RWPE2 (cell line): ENCODE results near the gene FAM25G.
A peak's percentile ranks its signal among the peaks of the same experiment; 100 is the strongest.
"Not testable (repeated sequence)": the region's sequence is repeated elsewhere in the genome, so short reads cannot be mapped to it uniquely, and the experiment has no call there.

Source experiments
- ATAC-seq: fragments of 200-7000 bp; cut with Tn5 transposase; 3 replicates; pipeline ENCODE4 v1.9.1; 2021; ENCODE audit warnings: low read depth
- DNase-seq: peaks from one replicate; pipeline ENCODE4 v3.0.0-alpha.2; 2020; ENCODE audit warnings: low spot score
- H3K27ac ChIP-seq: fragments of 450-650 bp; 2 replicates; pipeline ENCODE4 v1.5.1; 2017; ENCODE audit warnings: mild to moderate bottlenecking; ENCODE audit not compliant: poor library complexity, severe bottlenecking
- H3K27me3 ChIP-seq: fragments of 250-450 bp; sonication (Bioruptor Pico); 2 replicates; pipeline ENCODE4 v1.5.1; 2021; ENCODE audit warnings: mild to moderate bottlenecking, moderate library complexity; ENCODE audit not compliant: insufficient read depth, poor library complexity, severe bottlenecking
- H3K36me3 ChIP-seq: fragments of 250-450 bp; sonication (Bioruptor Pico); 2 replicates; pipeline ENCODE4 v1.5.1; 2020; ENCODE audit warnings: low read depth, mild to moderate bottlenecking, moderate library complexity
- H3K4me1 ChIP-seq: fragments of 250-450 bp; sonication (Bioruptor Pico); 2 replicates; pipeline ENCODE4 v1.5.1; 2021; ENCODE audit warnings: mild to moderate bottlenecking, moderate library complexity; ENCODE audit not compliant: insufficient read depth, poor library complexity, severe bottlenecking
- H3K4me3 ChIP-seq: fragments of 250-450 bp; sonication (Bioruptor Pico); 2 replicates; pipeline ENCODE4 v1.5.1; 2021; ENCODE audit warnings: mild to moderate bottlenecking, moderate library complexity; ENCODE audit not compliant: severe bottlenecking
- H3K9me3 ChIP-seq: fragments of 250-450 bp; sonication (Bioruptor Pico); 2 replicates; pipeline ENCODE4 v1.5.1; 2021; ENCODE audit warnings: mild to moderate bottlenecking, moderate library complexity; ENCODE audit not compliant: severe bottlenecking

The FAM25G gene

DNA sequence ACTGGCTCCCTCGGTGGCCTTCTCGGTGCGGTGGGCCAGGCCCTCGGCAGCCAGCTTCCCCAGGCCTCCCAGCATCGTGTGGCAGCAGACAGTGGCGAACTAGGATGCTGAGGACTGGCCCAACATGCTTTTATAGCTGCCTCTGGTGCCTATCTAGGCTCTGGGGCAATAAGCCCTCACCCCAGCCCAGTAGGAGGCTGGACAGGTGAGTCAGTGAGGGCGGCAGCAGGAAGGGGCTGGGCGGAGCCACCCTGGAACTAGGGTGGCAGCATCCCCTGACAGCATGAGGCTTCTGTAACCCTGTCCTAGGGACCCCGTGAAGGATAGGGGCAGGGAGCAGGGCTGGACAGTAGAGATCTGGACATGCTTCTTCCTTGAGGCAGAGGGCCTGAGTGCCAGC is at the start of gene FAM25G:
Gene FAM25G (minus strand): TSS at position 101 of the 400 bp plus-strand sequence. CDS start 26 bp downstream, at position 75.
- not testable (repeated sequence) for H3K27me3 ChIP-seq, H3K27ac ChIP-seq, H3K4me3 ChIP-seq, H3K4me1 ChIP-seq, H3K36me3 ChIP-seq, H3K9me3 ChIP-seq, DNase-seq, ATAC-seq

DNA sequence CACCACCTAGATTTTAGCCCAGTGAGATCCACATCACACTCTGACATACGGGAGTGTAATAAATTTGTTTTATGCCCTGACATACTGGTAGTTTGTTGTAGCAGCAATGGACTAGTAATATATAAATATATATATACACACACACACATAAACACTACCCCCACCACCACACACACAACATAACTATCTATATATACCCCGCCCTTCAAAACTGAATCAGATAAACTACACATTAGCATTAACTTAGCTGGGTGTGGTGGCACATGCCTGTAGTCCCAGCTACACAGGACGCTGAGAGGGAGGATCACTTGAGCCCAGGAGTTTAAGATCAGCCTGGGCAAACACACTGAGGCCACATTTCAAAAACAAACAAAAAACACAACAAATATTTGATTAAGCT is 44.9 kb upstream of the FAM25G start:
- H3K27me3 ChIP-seq, H3K36me3 ChIP-seq, ATAC-seq, H3K27ac ChIP-seq, H3K4me1 ChIP-seq, H3K4me3 ChIP-seq, H3K9me3 ChIP-seq, DNase-seq: not testable (repeated sequence)

DNA sequence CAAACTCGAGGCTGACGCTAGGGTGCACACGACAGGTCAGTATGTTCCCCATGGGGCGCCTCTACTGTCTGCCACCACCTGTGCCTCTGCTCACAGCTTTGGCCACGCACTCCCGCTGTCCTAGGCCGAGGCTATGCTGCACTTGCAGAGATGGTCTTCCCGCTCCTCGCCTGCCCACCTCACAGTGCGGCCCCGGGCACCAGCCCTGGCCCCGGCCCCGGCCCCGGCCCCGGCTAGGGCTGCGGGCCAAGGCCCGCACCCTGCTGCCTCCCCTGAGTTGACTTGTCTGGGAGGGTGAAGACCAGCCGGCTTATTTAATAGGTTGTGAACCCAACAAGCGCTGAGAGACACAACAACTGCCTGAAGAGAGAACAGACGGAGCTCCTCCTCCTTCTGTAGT is 32.0 kb upstream of the FAM25G start, which contains the start of gene AGAP9:
Gene AGAP9 (minus strand): TSS at position 164 of the 400 bp plus-strand sequence. CDS start 112 bp downstream, at position 52.
- not testable (repeated sequence) for H3K36me3 ChIP-seq, H3K4me1 ChIP-seq, ATAC-seq, H3K9me3 ChIP-seq, H3K27ac ChIP-seq, DNase-seq, H3K4me3 ChIP-seq, H3K27me3 ChIP-seq

DNA sequence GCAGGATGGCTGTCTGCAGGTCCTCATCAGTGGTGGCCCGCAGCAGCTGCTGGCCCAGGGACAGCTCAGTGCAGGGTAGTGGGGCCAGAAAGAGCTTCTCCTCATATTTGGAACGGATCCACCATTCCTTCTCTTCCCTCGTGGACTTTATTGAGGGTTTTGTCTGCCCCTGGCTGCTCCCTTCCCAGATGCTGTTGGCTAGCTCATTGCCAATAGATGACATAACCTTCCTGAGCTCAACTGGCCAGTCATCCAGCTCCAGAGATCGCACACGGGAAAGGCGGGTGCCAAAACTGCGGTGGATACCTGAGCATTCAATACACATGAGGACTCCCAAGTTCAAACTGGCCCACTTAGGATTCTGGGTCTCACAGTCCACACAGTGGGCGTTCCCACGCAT is 10.8 kb upstream of the FAM25G start:
- H3K36me3 ChIP-seq, H3K27ac ChIP-seq, ATAC-seq, DNase-seq, H3K4me1 ChIP-seq, H3K4me3 ChIP-seq, H3K27me3 ChIP-seq, H3K9me3 ChIP-seq: not testable (repeated sequence)

DNA sequence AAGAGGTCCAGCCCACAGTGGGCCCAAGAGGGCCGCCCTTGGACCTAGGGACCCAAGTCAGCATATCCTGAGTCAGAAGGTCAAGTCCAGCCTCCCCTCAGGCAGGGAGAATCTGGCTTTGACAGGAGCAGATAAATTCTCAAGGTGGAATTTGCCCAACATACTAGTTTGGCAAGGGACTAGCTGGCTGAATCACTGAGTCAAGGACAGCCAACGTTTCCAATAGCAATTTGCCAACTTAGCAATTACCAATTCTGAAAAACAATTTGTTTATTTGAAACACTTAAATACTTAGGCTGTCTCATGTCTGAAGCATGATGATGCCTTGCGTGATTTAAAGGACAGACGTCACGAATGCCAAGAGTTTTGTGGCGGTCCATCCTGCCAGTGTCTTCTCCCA is 2.7 kb upstream of the FAM25G start:
- not testable (repeated sequence) for H3K4me3 ChIP-seq

DNA sequence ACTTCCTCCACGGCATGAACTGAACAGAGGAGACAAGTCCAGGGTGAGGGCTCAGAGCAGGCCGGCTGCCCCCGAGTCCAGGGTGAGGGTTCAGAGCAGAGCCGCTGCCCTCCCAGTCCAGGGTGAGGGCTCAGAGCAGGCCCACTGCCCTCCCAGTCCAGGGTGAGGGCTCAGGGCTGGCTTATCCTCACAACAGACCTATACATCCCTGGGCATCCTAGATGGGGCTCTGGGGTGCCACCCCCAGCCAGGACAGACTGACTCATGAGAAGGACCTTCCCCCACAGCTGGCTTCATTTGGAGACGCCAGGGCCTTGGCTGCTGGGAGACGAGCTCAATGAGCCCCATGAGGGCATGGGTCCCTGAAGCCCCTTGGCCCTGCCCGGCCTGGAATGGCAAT is 1.9 kb downstream of the FAM25G start:
- not testable (repeated sequence) for H3K27ac ChIP-seq, DNase-seq, H3K36me3 ChIP-seq, H3K4me1 ChIP-seq, H3K27me3 ChIP-seq, ATAC-seq, H3K4me3 ChIP-seq, H3K9me3 ChIP-seq

More for the DNA sequence above, 2.7 kb upstream of the FAM25G start:
- not testable (repeated sequence) for ATAC-seq, DNase-seq, H3K27me3 ChIP-seq, H3K27ac ChIP-seq, H3K4me1 ChIP-seq, H3K9me3 ChIP-seq, H3K36me3 ChIP-seq

DNA sequence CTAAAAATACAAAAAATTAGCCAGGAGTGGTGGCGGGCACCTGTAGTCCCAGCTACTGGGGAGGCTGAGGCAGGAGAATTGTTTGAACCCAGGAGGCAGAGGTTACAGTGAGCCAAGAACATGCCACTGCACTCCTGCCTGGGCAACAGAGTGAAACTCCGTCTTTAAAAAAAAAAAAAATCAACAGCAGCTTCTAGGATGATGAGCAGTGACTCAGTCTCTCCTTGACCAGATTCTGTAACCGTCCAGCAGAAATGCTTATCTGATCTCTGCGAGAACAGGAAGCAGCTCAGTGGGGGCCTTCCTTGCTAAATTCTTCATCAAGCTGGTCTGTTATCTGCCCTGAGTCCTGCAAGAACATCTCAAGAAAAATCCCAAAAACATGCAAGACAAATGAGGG is 5.6 kb downstream of the FAM25G start:
- DNase-seq, H3K36me3 ChIP-seq, H3K27me3 ChIP-seq, H3K4me1 ChIP-seq, H3K4me3 ChIP-seq, H3K9me3 ChIP-seq, ATAC-seq: not testable (repeated sequence)
- peak overlapping the region; percentile 24 for H3K27ac ChIP-seq

DNA sequence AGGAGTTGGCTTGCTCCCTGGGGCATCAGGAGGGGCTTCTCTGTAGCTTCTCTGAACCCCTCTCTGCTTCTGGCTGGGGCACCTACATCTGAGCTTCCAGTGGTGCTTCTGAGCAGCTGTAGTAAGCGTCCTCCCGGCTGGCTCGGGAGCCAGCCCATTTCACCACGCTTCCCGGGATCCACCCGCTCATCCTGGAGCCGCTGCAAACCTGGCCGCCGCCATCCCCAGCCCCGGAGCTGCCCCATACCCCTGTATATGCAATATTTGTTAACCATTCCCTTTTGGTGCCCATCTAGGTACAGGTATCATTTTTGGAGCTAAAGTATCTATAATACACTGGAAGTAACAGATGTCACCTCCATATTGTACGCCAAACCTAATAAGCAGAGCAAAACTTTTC is 6.7 kb downstream of the FAM25G start:
- not testable (repeated sequence) for H3K4me3 ChIP-seq, DNase-seq, H3K27me3 ChIP-seq, H3K4me1 ChIP-seq, H3K9me3 ChIP-seq, H3K36me3 ChIP-seq, ATAC-seq
- H3K27ac ChIP-seq: peak overlapping the region; percentile 86

DNA sequence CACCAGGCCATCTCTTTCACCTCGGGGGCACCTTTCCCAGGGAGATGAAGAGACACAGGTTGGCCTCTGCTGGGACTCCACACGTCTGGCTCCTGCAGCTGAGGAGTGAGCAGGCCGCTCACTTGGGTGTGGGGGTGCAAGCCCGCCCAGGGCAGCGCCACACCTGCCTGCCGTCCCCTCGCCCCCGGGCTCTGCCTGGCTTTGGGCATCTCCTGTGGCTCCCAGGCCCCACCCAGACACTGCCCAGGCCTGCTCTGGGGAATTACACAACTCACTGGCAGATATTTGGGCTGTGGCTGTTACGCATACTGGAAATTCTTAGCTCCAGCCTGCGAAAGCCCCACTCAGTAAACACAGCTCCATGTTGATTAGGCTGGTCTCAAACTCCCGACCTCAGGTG is 7.6 kb downstream of the FAM25G start, which contains the start of gene ANXA8:
Gene ANXA8 (minus strand): TSS at position 193 of the 400 bp plus-strand sequence. CDS start 182 bp downstream, at position 11.
- Histone ChIP-seq H3K27ac (peak within 1 kb of the TSS; percentile 86), H3K4me3 (peak within 1 kb of the TSS; percentile 49)
- not testable (repeated sequence) for H3K4me1 ChIP-seq, H3K9me3 ChIP-seq, H3K36me3 ChIP-seq, H3K27me3 ChIP-seq
- ATAC-seq: peak; percentile 56
- DNase-seq: peak; percentile 93

DNA sequence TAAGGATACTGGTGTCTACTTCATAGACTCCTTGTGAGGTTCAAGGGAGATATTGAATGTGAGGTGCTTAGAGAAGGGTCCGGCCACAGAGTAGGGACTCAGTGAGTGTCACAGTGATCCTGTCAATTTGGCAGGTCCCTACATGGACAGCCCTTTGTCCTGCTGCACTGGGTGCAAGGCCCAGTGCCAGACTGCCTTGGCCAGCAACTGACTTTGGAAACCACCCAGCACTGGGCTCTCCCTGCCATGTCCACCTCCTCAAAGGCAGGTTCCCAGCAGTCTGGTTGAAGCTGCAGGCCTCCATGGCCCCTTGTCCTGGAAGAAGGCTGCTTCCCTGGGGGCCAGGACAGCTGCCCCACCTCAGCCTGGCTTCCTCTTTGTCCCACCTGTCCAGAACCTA is 9.1 kb downstream of the FAM25G start:
- not testable (repeated sequence) for DNase-seq, H3K4me1 ChIP-seq, ATAC-seq

DNA sequence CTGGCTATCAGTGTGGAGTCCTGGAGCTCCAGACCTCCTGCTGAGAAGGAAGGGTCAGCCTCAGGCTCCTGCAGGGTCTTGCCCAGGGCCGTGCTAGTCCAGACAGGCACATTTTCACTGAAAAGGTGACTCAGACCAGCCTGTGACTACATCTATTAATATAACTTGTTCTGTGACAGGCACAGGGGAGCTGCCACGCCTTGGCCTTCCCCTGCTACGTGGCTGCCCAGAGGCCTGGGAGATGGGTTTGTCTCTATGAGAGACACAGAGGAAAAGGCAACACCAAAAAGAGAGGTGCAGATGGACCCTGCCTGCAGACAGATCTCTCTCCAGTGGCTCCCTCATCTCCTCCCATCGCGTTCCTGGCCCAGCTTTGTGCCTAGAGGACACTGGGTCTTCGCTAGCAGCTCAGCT is 9.7 kb downstream of the FAM25G start:
- H3K36me3 ChIP-seq, H3K9me3 ChIP-seq, H3K27me3 ChIP-seq, H3K4me3 ChIP-seq, H3K4me1 ChIP-seq: not testable (repeated sequence)
- ATAC-seq: peak; percentile 52
- peak overlapping the region; percentile 41 for H3K27ac ChIP-seq
- peak; percentile 74 for DNase-seq

More for the DNA sequence above, 9.1 kb downstream of the FAM25G start:
- peak overlapping the region; percentile 86 for H3K27ac ChIP-seq
- not testable (repeated sequence) for H3K4me3 ChIP-seq, H3K36me3 ChIP-seq, H3K27me3 ChIP-seq, H3K9me3 ChIP-seq

DNA sequence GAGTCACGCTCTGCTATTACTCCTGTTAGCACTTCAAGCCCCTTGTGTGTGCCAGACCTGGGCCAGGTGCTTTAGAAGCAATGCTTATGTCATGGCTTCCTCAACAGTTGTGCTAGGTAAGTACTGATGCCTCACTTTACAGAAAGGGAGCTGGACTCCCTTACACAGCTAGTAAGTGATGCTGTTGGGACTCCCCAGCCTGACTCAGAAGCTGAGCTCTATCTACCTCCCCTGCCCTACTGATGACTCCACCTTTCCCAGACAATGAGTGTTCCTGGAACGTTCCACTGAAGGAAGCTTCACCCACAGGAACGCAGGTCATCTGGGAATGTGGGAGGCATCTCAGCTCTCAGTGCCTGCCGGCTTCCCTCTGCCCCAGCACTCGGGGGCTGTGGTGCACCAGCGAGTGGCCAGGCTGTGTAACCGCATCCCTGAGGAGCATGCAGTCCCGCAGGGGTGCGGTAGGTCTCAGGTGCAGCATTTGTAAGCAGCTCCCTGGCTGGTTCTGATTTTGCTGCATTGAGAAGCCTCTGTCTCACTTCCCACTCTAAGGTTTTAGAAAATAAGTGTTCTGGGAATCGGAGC is 10.2 kb downstream of the FAM25G start:
- ATAC-seq (peak; percentile 78), DNase-seq (peak; percentile 84)
- not testable (repeated sequence) for H3K4me1 ChIP-seq, H3K27me3 ChIP-seq, H3K9me3 ChIP-seq, H3K27ac ChIP-seq, H3K36me3 ChIP-seq, H3K4me3 ChIP-seq
